VCaP (cell line): ENCODE data around the gene CORIN.
"Not testable (repeated sequence)": the region's sequence is repeated elsewhere in the genome, so short reads cannot be mapped to it uniquely, and the experiment has no call there.

Source experiments
- H3K27ac ChIP-seq: fragments of 450-650 bp; 2 replicates; pipeline ENCODE4 v1.5.1; 2017
- TF ChIP-seq, protein P1 (sequence below): fragments of 450-650 bp; conservative IDR thresholded peaks from 2 replicates; pipeline ENCODE4 v1.5.1; 2017; ENCODE audit warnings: mild to moderate bottlenecking, moderate library complexity

CORIN gene

GRCh38 chr4:47763279-47763678 lies 74.6 kb downstream of the CORIN start:
- TF ChIP-seq, protein P1, sequence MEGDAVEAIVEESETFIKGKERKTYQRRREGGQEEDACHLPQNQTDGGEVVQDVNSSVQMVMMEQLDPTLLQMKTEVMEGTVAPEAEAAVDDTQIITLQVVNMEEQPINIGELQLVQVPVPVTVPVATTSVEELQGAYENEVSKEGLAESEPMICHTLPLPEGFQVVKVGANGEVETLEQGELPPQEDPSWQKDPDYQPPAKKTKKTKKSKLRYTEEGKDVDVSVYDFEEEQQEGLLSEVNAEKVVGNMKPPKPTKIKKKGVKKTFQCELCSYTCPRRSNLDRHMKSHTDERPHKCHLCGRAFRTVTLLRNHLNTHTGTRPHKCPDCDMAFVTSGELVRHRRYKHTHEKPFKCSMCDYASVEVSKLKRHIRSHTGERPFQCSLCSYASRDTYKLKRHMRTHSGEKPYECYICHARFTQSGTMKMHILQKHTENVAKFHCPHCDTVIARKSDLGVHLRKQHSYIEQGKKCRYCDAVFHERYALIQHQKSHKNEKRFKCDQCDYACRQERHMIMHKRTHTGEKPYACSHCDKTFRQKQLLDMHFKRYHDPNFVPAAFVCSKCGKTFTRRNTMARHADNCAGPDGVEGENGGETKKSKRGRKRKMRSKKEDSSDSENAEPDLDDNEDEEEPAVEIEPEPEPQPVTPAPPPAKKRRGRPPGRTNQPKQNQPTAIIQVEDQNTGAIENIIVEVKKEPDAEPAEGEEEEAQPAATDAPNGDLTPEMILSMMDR = no peak
- H3K27ac ChIP-seq = no peak overlapping the region

GRCh38 chr4:47762376-47763266 lies 75.2 kb downstream of the CORIN start:
- TF ChIP-seq, protein P1 = no peak
- no peak overlapping the region for H3K27ac ChIP-seq

DNA sequence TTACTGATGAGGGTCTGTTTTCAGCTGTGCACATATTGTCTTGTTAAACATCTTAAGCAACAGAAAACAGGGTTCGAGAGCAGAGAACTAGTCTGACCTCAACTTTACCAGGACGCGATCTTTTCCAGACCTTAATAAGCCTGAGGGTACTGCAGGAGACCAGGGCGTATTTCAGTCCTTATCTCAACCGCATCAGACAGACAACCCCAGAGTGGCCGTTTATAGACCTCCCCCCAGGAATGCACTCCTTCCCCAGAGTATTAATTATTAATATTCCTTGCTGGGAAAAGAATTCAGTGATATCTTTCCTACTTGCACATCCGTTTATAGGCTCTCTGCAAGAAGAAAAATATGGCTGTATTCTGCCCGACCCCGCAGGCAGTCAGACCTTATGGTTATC lies 84.6 kb downstream of the CORIN start:
- not testable (repeated sequence) for H3K27ac ChIP-seq

DNA sequence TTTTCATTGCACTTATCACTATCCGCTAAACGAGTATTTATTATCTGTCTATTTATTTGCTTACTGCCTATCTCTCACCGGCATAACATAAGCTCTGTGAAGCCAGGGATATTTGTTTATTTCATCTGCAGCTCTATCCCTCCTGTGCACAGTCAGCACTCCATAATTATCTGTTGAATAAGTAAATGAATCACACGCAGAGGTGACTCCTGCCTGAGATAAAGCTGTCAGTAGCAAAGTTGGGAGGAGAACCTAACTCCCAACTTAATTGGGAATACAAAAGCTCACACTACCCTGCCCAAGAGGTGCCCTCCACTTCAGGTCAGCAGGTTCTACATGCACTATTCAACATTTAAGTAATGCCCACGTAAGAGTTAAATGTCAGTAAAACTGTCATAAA lies 85.7 kb downstream of the CORIN start:
- H3K27ac ChIP-seq = no peak overlapping the region
- TF ChIP-seq, protein P1 = no peak

GRCh38 chr4:47750788-47751187 lies 87.1 kb downstream of the CORIN start:
- TF ChIP-seq, protein P1 = no peak
- H3K27ac ChIP-seq = no peak overlapping the region

DNA sequence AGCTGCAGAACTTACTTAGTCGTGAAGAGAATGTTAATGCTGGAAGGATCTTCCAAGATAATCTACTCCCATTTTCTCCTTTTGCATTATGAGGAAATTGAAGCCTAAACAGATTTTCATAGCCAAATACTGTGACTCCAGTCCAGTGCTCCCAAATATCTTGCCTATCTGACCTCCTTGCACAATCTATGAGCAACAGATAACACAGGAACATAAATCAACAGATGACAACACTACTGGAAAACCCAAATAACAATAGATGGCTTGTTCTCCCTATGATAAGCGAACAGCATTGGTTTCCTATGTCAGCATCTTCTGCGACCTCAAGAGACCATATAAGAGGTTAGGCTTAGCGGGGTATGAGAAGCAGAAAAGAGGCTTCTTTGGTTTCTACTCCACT lies 88.0 kb downstream of the CORIN start:
- no peak overlapping the region for H3K27ac ChIP-seq
- TF ChIP-seq, protein P1 = no peak

DNA sequence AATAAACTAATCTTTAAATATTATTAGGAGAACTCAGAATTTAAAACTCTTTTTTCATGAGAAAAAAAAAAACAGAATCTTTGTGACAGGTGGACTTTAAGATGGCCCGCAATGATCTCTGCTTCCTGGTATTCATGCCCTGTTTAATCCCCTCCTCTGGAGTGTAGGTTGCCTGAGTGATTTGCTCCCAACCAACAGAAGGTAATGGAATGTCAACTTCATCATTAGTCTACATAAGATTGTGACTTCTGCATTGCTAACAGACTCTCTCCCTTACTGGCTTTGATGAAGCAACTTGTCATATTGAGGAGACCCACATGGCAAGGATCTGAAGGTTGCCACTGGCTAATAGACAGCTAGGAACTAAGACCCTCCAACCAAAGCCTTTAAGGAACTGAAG lies 88.8 kb downstream of the CORIN start:
- TF ChIP-seq, protein P1 = no peak
- no peak overlapping the region for H3K27ac ChIP-seq

DNA sequence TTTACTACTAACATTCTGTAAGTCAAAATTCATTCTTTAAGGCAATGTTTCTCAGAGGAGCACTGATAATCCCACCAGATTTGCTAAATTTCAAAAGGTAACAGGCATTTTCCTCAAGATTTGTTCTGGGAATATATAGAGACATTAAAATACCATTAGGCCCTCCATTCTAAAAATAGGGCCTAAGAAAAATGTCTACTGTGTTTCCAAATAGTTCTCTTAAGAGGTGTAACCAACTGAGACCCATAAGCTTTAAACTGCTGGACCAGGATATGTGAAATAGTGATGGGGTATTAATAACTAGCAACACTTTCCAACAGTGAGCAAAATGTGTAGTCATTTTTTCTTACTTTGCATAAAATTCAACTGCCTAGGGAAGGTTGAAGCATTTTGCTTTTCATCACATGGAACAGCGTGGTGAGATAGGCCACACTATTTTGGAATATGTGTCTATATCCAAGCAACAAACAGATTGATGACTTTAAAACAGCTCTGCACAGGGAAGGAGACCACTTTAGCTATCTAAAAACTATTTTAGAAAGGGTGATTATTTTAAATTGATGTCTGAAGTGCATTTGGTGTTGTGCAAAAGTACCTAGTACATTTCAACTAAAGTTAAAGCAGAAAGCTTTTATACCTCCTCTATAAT lies 89.9 kb downstream of the CORIN start:
- TF ChIP-seq, protein P1 = no peak
- no peak overlapping the region for H3K27ac ChIP-seq
